GM21528 (cell line): ENCODE results near the gene ADAMTS12.
A peak's percentile ranks its signal among the peaks of the same experiment; 100 is the strongest.

Source experiments
- ATAC-seq: cut with Tn5 transposase; IDR thresholded peaks from one replicate; pipeline ENCODE4 v1.9.1; 2021; ENCODE audit warnings: mild to moderate bottlenecking, moderate library complexity; ENCODE audit not compliant: unreplicated experiment, low FRiP score

ADAMTS12 gene

GRCh38 chr5:33684496-33685159 lies 207.2 kb downstream of the ADAMTS12 start:
- no peak for ATAC-seq

- no peak for ATAC-seq
These were observed 212.0 kb downstream of the ADAMTS12 start for GRCh38 chr5:33679791-33680190.

GRCh38 chr5:33675958-33676464 lies 215.8 kb downstream of the ADAMTS12 start:
- ATAC-seq: peak; percentile 84

- no peak for ATAC-seq
These were observed 220.0 kb downstream of the ADAMTS12 start for GRCh38 chr5:33671700-33672291.

- ATAC-seq: no peak
These were observed 228.9 kb downstream of the ADAMTS12 start for GRCh38 chr5:33662722-33663427.

- ATAC-seq: no peak
These were observed 232.1 kb downstream of the ADAMTS12 start for GRCh38 chr5:33659526-33660169.

GRCh38 chr5:33657804-33658440 lies 233.9 kb downstream of the ADAMTS12 start:
- ATAC-seq: no peak

GRCh38 chr5:33657176-33657575 lies 234.6 kb downstream of the ADAMTS12 start:
- no peak for ATAC-seq

GRCh38 chr5:33650911-33651310 lies 240.9 kb downstream of the ADAMTS12 start:
- no peak for ATAC-seq

GRCh38 chr5:33649549-33650482 lies 242.0 kb downstream of the ADAMTS12 start:
- no peak for ATAC-seq

- ATAC-seq: no peak
These were observed 249.9 kb downstream of the ADAMTS12 start for GRCh38 chr5:33641744-33642505.

- no peak for ATAC-seq
These were observed 252.3 kb downstream of the ADAMTS12 start for GRCh38 chr5:33639474-33639873.

- no peak for ATAC-seq
These were observed 254.8 kb downstream of the ADAMTS12 start for GRCh38 chr5:33637011-33637410.

GRCh38 chr5:33635582-33635981 lies 256.2 kb downstream of the ADAMTS12 start:
- no peak for ATAC-seq

- ATAC-seq: no peak
These were observed 258.1 kb downstream of the ADAMTS12 start for GRCh38 chr5:33633699-33634098.

GRCh38 chr5:33631786-33632185 lies 260.0 kb downstream of the ADAMTS12 start:
- peak; percentile 87 for ATAC-seq

- ATAC-seq: no peak
These were observed 260.7 kb downstream of the ADAMTS12 start for GRCh38 chr5:33631139-33631538.

- no peak for ATAC-seq
These were observed 261.8 kb downstream of the ADAMTS12 start for GRCh38 chr5:33629999-33630398.

- ATAC-seq: no peak
These were observed 263.0 kb downstream of the ADAMTS12 start for GRCh38 chr5:33628796-33629195.
